GM21825 (cell line): ENCODE data around the gene SQOR.
A peak's percentile ranks its signal among the peaks of the same experiment; 100 is the strongest.

Experiments
- ATAC-seq: cut with Tn5 transposase; IDR thresholded peaks from one replicate; pipeline ENCODE4 v1.9.1; 2021; ENCODE audit warnings: mild to moderate bottlenecking, moderate library complexity; ENCODE audit not compliant: unreplicated experiment

SQOR gene

DNA sequence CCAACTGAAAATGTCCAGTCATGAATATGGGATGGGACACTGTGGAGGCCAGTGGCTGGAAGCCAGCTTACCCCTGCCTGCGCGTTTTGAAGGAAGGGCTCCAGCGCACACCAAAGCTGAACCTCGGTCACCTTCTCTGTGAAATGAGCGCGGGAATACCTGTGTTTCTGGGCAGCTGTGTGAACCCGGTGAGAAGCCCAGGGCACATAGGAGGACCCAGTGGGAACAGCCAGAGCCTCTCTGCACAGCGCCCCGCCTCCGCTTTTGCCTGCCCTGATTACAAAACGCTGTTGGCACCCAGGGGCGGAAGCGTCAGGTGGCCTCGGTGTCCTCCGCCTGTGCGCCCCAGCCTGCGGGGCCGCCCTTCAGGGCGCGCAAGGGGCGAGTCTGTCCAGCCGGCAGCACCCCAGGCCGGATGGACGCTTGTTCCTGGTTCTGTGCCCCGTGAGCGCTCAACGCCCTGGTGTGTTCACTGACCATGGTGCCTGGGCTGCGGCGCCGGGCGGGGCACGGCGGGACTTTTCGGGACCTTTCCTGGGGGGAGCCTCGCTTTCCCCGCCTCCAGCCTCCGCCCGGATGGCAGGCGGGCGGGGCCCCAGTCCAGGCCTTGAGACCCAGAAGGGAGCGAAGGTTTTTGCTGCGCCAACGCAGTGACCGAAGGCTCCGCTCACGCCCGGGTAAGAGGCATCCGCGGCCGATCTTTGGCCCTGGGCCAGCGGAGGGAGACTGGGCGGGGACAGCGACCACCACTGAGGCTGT, at the start of gene SQOR:
Gene SQOR, plus strand, starts transcription at position 598 of the 759 bp plus-strand sequence. CDS start 23,895 bp downstream, outside the sequence.
- peak; percentile 62 for ATAC-seq

DNA sequence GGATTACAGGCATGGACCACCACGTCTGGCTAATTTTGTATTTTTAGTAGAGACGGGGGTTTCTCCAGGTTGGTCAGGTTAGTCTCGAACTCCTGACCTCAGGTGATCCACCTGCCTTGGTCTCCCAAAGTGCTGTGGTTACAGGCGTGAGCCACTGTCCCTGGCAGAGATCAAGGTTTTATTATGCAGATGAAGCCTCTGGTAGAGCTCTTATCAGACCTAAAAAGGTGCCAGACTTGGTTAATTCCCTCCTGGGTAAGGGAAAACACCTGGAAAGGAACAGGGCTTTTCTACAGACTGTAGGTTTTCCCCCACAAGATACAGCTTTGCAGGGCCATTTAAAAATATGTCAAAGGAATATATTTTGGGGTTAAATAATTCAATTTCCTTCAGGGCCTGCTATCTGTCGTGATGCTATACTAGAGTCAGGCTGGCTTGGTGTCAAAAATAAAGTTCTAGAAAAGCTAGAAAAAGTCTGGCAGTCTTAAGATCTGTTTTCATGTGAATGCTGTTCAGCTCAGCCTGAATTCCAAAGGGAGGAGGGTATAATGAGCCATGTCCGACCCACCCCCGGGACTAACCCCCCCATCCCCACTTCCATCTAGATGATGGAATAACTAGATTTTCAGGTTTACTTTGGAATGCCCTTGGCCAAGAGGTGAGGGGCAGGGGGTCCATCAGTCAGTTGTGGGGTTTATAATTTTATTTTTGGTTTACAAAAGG, 49.6 kb upstream of the SQOR start:
- no peak for ATAC-seq

DNA sequence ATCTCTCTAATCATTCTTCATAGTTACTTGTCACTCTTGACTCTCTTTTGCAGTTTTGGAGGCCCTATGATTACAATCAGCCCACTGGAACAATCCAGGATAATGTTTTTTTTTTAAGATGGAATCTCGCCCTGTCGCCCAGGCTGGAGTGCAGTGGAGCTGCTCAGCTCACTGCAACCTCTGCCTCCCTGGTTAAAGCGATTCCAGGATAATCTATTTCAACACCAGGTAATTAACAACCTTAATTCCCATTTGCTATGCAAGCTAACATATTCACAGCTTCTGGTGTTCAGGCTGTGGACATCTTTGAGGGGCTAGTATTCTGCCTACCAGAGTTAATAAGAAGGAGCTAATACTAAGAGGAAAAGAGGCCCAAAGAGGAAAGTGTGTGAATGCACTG, 48.7 kb upstream of the SQOR start:
- ATAC-seq = no peak

DNA sequence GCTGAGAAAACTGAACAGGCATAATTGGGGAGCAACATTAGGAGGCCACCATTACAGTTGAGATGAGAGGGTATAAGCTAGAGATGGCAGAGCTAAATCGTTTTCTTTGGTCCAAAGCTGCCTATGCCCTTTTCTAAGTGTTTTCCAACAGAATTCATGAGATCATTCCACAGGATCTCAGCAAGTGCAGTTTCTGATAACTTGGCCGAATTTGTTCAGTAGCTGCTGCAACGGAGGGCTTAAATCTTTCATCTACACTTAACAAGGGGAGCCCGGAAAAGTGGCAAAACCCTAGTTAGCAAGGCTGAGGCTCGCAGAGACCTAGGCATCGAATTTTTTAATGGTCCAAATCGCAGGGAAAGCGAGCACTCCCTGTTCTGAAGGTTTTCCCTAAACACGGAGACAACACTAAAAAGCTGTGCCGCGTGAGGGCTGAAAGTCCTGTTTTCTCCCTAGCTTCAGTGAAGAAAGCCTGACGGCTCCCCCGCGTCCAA, 48.2 kb upstream of the SQOR start:
- ATAC-seq = no peak

DNA sequence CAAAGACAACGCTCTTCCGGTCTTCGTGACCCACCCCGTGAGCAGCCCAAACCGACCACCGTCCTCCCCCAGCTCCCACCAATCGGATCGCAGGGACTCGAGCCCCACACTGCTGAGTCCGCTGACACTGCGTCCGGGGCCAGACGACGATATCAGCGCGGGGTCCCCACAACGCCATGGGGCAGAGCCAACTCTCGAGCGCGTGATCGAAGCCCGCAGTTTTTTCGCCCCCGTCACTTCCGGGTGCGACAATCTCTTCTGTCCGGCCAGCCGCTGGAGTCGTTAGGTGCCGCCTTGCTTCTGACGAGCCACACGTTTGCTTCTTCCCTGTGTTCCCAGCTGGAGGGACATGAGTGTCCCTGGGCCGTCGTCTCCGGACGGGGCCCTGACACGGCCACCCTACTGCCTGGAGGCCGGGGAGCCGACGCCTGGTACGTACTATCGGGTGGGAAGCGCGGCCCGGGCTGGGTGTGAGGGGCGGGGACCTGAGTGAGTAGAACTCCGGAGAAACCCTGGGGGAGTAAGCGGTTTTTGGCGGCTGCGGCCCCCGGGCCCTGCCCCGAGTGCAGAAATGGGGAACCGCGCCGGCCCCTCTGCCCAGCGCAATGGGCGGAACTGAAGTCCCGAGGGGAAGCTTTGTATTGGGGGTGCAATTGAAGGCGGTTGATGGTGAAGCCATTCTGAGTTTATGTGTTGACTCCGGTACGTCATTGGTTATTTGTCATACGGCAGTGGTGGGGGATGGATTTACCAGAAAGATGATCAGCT, 47.5 kb upstream of the SQOR start, which contains the start of gene BLOC1S6:
Gene BLOC1S6, plus strand, starts transcription at position 285 of the 768 bp plus-strand sequence. Its CDS starts 65 bp downstream, at position 350.
- ATAC-seq = peak; percentile 76

DNA sequence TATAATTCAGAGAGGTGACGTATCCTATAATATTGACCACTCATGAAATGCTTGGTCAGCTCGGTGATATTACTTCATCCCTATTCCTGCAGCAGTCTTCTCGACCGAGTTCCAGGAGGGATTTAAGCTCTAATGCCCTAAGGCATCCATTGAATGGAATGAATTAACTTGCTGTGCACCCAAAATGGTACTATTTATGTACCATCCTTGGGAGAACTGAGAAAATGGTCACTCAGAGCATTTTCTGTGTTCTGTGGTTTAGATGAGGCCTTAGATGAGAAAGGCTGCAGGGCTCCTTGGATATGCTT, 47.0 kb upstream of the SQOR start:
- no peak for ATAC-seq

DNA sequence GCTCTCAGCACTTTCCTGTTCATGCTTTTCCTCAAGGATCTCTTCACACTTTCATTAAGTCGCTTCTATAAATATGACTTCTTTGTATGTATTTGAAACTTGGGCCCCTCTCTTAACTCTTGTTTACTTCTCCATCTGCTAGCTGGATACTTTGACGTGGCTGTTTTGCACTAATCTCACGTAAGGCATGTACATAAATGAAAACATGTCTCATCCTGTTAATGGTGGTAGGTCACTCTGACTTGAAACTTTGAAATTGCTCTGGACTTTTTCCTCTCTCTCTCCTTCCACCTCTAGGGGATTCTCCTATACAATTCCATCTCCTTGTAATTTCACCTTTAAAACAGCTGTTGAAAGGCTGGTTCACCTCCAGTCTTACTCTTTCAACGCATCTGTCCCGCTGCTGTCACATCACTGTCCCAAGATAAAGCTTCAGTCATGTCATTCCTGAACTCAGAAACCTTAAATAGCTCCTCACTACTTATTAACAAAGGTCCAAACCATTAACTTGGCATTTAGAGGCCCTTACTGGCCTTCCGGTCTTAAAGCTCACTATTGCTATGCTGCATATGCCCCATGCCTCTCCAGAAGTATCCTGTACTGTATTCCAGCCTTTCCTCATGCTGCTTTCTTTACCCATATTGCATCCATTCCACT, 46.5 kb upstream of the SQOR start:
- no peak for ATAC-seq

DNA sequence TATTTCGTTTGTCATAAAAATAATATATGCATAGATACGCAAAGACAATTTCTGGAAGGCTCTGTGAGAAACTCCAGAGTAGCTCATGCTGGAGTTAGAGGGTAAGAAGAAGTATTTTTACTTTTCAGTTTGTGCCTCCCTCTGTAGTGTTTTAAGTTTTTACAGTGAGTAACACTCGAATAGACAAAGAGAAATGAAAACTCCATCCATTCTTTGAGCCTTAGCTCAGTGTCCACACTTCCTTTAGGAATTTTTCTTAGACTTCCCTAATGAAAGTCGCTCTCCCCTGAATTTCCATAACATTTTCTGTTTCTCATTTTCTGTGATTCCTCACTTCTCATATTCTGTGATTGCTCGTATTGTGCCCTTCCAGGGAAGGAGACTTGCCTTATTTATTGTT, 45.6 kb upstream of the SQOR start:
- ATAC-seq = no peak

DNA sequence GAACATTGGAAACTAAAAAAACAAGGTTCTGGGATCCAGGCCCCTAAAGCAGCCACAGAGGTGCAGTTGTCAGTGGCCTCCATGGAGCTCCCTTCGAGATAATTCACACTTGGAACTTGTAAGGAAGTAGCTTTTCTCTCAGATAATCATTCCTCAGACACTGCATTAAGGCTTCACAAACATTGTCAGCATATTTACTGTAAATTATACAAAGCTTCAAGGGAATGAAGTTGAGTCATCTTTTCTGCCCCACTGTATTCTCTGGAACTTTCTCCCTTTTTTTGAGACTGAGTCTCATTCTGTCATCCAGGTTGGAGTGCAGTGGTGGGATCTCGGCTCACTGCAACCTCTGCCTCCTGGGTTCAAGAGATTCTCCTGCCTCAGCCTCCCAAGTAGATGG, 40.5 kb upstream of the SQOR start:
- no peak for ATAC-seq

DNA sequence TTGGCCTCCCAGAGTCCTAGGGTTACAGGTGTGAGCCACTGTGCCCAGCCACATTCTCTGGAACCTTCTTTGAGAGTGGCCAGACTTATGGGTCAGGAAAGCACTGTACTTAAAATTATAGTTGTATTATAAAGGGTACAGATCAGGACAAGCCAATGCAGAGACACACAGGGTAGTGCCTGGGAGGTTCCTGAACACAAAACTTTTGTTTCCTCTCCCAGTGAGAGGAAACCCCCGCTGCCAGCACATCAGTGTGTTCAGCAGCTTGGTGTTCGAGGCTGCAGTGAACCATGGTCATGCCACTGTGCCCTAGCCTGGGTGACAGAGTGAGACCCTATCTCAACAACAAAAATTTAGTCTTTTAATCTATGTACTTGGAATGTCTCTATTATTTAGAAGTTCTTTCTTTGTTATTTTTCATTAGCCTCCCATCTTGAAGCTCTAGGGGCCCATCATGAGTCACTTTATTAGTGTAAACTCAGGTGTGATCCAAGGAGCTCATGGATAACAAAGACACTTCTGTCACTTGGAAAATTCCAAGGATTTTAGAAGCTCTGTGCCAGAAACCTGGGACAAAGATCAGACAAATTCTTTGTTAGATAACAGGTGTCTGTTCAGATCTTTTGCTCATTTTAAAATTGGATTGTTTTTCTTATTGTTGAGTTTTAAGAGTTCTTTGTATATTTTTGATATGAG, 39.8 kb upstream of the SQOR start:
- no peak for ATAC-seq

DNA sequence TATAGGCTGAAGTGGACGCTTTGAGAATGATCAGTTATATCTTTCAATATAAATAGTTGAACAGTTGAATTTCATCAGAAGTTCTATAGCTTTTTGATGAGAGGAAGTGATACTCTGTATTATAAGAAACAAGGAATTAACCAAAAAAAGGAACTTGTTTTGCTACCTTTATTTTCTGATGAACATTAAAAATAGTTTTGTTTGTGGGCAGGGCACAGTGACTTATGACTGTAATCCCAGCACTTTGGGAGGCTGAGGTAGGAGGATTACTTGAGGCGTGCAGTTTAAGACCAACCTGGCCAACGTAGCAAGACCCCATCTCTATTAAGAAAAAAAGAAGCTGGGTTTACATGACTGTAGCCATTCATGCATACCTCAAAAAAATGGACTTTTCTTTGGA, 30.9 kb upstream of the SQOR start:
- no peak for ATAC-seq

DNA sequence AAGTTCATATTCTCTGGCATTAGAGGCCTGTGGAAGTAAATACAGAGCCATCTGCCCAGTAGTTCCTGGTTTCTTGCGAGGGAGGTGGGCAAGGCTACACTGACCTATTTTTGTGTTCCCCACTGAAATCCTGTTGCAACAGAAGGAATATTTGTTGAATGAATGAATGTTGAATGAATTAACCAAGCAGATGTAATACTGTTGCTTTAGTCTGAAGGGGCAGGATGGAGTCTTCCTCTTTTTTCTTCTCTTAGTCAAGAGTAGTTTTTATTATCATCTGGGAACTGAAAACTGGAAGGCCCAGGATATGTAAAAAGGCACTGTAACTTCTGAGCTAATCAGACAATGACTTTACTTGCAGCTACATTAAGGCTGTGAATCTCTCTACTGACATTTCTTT, 30.5 kb upstream of the SQOR start:
- ATAC-seq = no peak

DNA sequence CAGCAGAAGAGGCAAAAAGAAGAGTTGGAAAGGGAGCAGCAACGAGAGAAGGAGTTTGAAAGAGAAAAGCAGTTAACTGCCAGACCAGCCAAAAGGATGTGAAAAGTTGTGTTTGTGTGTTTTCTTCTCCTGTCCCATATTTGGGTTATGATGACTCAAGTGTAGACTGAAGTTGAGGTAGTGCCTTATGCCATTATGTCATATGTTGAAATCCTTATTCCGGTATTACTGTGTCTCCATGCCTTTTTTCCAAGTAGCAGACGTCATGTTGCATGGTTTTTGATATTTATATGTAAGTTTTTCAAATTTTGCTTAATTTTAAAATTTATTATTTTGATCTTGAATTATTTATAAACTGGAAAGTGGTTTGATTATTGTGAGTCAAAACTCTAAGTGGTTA, 28.4 kb upstream of the SQOR start:
- ATAC-seq = no peak

DNA sequence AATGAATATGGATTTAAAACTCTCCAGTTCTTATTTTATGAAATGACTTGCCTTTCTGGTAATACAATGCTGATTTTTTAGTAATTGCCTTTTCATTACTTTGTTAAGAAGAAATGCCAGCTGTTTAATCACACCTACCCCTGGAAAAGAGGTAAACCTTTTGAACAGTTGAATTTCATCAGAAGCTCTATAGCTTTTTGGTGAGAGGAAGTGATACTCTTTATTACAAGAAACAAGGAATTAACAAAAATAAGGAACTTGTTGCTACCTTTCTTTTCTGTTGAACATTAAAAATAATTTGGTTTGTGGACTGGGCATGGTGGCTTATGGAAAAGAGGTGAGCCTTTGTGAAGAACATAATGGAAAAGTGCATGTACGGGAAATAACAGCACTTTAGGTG, 28.0 kb upstream of the SQOR start:
- ATAC-seq = no peak

DNA sequence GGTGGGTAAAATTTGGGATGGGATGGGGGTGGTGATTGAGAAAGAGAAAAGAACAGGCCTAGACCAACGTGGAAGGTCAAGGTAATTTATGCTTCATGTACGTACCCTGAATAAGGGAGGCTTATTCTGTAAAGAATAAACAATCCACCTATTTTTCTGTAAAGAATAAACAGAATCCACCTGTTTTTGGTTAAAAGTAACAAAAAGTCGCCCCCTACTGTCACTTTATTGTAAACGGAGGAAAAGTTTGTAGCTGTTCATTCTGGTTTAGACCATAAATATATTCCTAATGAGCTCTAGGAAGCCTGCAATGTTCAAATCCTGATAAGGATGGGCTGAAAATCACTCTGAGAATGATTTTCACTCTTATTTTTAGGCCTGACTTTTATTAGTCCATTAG, 23.5 kb upstream of the SQOR start:
- ATAC-seq = no peak

DNA sequence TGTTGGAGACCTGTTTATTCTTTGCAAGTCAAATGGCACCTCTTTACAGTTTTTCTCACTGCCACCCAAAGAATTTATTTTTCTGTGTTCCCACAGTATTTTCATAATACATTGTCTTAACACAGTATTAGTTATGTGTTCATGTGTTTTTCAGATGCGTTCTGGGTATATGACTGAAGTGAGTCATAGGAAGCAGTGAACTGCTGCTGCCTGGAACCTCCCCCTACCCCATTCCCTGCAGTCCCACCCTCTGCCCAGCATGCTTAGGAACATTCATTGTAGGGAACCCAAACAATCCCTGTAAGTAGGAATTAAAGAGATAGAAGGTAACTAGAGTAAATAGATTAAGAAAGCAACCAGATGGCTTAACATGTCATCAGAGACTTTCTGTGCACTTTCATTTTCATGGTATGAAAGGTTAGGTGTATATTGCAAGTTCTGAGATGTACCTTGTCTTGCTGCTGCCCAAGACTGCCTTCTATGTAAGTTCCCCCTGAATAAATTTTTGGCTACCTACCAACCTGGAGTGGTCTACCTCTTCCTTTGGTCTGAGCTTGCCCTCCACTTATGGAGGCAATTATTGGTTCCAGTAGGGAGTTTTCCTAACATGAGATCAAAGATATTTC, 21.9 kb upstream of the SQOR start:
- ATAC-seq = no peak

DNA sequence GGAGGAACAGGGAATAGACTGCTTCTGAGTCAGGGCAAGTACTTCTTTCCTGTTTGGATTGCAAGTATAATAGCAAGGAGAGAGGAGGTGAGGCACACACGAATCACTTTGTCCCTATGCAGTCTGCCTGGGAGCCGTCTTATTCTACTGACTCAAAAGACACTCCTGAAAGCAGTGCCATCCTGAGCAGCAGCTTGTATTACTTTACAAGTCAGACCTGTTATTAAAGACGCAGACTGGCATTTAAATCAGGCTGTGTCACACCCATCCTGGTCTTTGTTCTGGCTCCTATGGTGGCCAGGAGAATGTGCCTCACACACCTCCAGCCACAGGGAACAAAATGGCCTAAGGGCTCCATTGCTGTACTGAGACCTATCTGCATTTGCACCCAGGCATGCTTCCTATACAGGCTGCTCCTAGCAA, 17.9 kb upstream of the SQOR start:
- no peak for ATAC-seq

DNA sequence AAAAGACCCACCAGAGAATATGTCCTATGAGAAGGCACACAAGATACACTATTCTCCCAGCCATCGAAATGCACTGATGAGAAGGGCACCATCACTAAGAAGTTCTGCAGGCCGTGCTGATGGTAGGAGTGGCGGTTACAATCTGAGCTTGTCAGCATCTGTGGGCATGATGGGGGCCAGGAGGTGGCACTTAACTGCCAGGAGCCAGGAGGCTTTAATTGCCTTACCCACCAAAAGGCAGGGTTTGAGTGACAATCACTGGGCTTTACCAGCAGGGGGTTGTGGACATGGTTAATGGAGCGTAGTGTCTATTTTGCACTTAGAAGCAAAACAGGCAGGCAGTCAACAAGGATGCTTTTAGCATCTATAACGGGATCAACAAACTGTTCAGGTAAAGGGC, 16.0 kb upstream of the SQOR start:
- ATAC-seq = no peak

DNA sequence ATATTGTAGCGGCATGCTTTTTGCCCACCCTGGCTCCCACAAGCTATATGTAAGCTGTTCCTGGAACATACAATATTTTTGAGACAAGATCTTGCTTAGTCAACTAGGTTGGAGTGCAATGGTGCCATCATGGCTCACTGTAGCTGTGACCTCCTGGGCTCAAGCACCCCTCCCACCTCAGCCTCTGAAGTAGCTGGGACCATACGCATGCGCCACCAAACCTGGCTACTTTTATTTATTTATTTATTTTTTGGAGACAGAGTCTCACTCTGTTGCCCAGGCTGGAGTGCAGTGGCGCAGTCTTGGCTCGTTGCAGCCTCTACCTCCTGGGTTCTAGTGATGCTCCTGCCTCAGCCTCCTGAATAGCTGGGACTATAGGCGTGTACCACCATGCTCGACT, 6.7 kb upstream of the SQOR start:
- ATAC-seq = no peak
